ENCODE data around the gene CNTN5. TPM values are rescaled to one million over a fixed set of nuclear protein-coding genes. Genes with fewer than 3 reads are reported as not detected.

Gene CNTN5
- polyA plus RNA-seq, 1 of the 3 experiments (the other 2 are of a cell fraction): not detected

DNA sequence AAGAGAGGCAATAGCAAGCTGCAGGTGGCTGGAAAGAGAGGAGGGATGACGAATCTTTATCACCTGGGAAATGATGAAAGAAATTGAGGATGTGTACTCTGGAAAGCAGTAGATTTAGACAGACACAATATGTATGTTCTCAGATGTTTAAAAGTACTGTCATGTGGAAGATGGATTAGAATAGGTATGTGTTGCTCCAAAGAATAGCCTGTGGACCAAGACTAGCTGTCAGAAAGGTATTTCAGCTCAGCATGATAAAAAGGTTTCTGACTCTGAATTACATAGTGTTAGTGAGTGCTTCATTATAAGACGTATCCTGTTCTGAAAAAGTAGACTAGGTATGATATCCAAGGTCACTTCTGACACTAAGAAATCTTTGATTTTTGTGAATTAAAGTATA is 322.4 kb downstream of the CNTN5 start (continued):
- no peak for TF ChIP-seq REST (IDR thresholded peaks at IDR 0.05; ENCODE audit: low read depth, low read length)
- TF ChIP-seq, protein P1, sequence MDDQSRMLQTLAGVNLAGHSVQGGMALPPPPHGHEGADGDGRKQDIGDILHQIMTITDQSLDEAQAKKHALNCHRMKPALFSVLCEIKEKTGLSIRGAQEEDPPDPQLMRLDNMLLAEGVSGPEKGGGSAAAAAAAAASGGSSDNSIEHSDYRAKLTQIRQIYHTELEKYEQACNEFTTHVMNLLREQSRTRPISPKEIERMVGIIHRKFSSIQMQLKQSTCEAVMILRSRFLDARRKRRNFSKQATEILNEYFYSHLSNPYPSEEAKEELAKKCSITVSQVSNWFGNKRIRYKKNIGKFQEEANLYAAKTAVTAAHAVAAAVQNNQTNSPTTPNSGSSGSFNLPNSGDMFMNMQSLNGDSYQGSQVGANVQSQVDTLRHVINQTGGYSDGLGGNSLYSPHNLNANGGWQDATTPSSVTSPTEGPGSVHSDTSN (IDR thresholded peaks at IDR 0.05): no peak
- TF ChIP-seq, protein P2, sequence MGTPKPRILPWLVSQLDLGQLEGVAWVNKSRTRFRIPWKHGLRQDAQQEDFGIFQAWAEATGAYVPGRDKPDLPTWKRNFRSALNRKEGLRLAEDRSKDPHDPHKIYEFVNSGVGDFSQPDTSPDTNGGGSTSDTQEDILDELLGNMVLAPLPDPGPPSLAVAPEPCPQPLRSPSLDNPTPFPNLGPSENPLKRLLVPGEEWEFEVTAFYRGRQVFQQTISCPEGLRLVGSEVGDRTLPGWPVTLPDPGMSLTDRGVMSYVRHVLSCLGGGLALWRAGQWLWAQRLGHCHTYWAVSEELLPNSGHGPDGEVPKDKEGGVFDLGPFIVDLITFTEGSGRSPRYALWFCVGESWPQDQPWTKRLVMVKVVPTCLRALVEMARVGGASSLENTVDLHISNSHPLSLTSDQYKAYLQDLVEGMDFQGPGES (IDR thresholded peaks at IDR 0.05; ENCODE audit: low read depth, low read length): no peak

DNA sequence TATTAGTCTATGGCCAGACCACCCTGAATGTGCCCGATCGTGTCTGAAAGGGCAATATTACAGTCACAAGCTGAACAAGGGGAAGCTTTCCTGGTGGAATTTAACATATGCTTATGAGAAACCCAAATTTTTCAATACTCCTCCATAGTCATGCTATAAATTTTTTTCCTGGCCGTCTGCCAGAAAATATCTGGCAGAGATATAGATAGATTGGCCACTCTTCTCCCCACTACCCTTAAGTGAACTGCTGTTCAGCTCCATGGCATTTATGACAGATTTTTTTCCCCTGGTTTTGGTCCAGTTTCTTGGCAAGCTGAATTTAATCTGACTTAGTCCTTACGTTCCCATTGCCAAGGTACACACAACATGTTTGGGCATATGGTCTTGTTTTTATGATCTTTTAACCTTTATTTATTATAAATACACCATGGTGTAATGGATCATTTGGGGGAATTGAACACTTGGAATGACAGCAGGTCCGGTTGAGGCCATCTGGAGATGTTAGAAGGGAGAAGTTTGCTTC is 328.5 kb downstream of the CNTN5 start:
- CTCF ChIA-PET: no interaction called here
- no peak for DNase-seq
- Histone ChIP-seq H2AFZ (ENCODE audit: low read depth) (no peak overlapping the region), H3K36me3 (replicated peaks in 1 of 2; ENCODE audit: control insufficient read depth in 1 of 2, insufficient read depth in 2 of 2, low read length in 1 of 2) (no peaks in the 10 kb centered on the region), H3K27me3 (ENCODE audit: insufficient read depth) (no peaks in the 10 kb centered on the region), H3K79me2 (ENCODE audit: insufficient read depth) (no peaks in the 10 kb centered on the region), H3K27ac (ENCODE audit: low read depth in 2 of 2, low read length in 1 of 2) (no peak overlapping the region), H3F3A (replicated peaks; ENCODE audit: insufficient read depth) (no peaks in the 10 kb centered on the region), H3K4me2 (no peak overlapping the region), H3K9ac (no peak overlapping the region), H3K9me2 (no peaks in the 10 kb centered on the region), H3K9me3 (no peaks in the 10 kb centered on the region), H3K4me3 (ENCODE audit: low read depth in 2 of 2, low read length in 1 of 2) (no peak overlapping the region), H3K4me1 (ENCODE audit: control insufficient read depth in 1 of 2, insufficient read depth in 2 of 2, low read depth in 1 of 2, low read length in 1 of 2) (no peaks in the 10 kb centered on the region), H4K20me1 (ENCODE audit: insufficient read depth) (no peaks in the 10 kb centered on the region)
- TF ChIP-seq SMC3 (IDR thresholded peaks at IDR 0.05; ENCODE audit: low read depth, low read length): no peak
- TF ChIP-seq ELF1 (IDR thresholded peaks at IDR 0.05): no peak
- POLR2A ChIA-PET: no interaction called here
- 11% methylated on average over 5 of the region's 5 CpGs for WGBS (ENCODE audit: low lambda C conversion rate)

DNA sequence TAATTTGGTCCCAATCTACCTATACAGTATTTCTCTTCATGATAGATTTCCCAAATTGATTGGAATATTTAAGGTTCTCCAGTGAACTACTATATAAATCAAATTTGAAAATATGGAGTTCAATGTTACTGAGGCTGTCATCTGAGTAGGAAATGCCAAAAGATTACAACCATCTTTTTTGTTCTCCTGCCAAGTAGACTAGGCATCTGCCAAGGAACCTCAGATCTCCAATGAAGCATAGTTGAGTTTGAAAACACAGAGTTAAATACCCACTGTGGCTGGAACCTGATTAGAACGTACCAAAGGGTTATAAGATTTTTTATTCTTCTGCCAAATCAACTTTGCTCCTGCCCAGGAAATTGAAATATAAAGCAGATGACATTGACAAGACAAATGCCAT is 330.9 kb downstream of the CNTN5 start:
- Histone ChIP-seq H3K9me2 (no peaks in the 10 kb centered on the region), H2AFZ (ENCODE audit: low read depth) (no peak overlapping the region), H3K27ac (ENCODE audit: low read depth in 2 of 2, low read length in 1 of 2) (no peak overlapping the region), H3K9ac (no peak overlapping the region), H3K4me1 (ENCODE audit: control insufficient read depth in 1 of 2, insufficient read depth in 2 of 2, low read depth in 1 of 2, low read length in 1 of 2) (no peaks in the 10 kb centered on the region), H3K27me3 (ENCODE audit: insufficient read depth) (no peaks in the 10 kb centered on the region), H4K20me1 (ENCODE audit: insufficient read depth) (no peaks in the 10 kb centered on the region), H3K79me2 (ENCODE audit: insufficient read depth) (no peaks in the 10 kb centered on the region), H3K36me3 (replicated peaks in 1 of 2; ENCODE audit: control insufficient read depth in 1 of 2, insufficient read depth in 2 of 2, low read length in 1 of 2) (no peaks in the 10 kb centered on the region), H3K9me3 (no peaks in the 10 kb centered on the region), H3K4me2 (no peak overlapping the region), H3K4me3 (ENCODE audit: low read depth in 2 of 2, low read length in 1 of 2) (no peak overlapping the region), H3F3A (replicated peaks; ENCODE audit: insufficient read depth) (no peaks in the 10 kb centered on the region)
- TF ChIP-seq NFIC (IDR thresholded peaks at IDR 0.05; ENCODE audit: borderline replicate concordance) (no peak), CTCF (IDR thresholded peaks at IDR 0.05) (no peak), POLR2AphosphoS5 (IDR thresholded peaks at IDR 0.05; ENCODE audit: low read depth, low read length) (no peak), FOXM1 (IDR thresholded peaks at IDR 0.05; ENCODE audit: low read depth) (no peak), RXRA (IDR thresholded peaks at IDR 0.05; ENCODE audit: borderline replicate concordance, low read depth) (no peak), TAF1 (IDR thresholded peaks at IDR 0.05; ENCODE audit: borderline replicate concordance, low read depth, low read length) (no peak), YY1 (IDR thresholded peaks at IDR 0.05; ENCODE audit: low read depth) (no peak), JUND (IDR thresholded peaks at IDR 0.05) (no peak), TCF12 (IDR thresholded peaks at IDR 0.05) (no peak)
- TF ChIP-seq, protein P3, sequence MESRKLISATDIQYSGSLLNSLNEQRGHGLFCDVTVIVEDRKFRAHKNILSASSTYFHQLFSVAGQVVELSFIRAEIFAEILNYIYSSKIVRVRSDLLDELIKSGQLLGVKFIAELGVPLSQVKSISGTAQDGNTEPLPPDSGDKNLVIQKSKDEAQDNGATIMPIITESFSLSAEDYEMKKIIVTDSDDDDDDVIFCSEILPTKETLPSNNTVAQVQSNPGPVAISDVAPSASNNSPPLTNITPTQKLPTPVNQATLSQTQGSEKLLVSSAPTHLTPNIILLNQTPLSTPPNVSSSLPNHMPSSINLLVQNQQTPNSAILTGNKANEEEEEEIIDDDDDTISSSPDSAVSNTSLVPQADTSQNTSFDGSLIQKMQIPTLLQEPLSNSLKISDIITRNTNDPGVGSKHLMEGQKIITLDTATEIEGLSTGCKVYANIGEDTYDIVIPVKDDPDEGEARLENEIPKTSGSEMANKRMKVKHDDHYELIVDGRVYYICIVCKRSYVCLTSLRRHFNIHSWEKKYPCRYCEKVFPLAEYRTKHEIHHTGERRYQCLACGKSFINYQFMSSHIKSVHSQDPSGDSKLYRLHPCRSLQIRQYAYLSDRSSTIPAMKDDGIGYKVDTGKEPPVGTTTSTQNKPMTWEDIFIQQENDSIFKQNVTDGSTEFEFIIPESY (IDR thresholded peaks at IDR 0.05; ENCODE audit: borderline replicate concordance, low read depth): no peak
- DNase-seq: no peak
- WGBS (ENCODE audit: low lambda C conversion rate): 0% methylated on average over 1 of the region's 1 CpG
- POLR2A ChIA-PET: no interaction called here
- CTCF ChIA-PET: no interaction called here

All from SK-N-SH (cell line).